ENCODE measurements around the gene LYG1. TPM values are rescaled to one million over a fixed set of nuclear protein-coding genes. Genes with fewer than 3 reads are reported as not detected.

Gene LYG1
- total RNA-seq, 1 experiment from 2014 or later = 3.8 TPM

DNA sequence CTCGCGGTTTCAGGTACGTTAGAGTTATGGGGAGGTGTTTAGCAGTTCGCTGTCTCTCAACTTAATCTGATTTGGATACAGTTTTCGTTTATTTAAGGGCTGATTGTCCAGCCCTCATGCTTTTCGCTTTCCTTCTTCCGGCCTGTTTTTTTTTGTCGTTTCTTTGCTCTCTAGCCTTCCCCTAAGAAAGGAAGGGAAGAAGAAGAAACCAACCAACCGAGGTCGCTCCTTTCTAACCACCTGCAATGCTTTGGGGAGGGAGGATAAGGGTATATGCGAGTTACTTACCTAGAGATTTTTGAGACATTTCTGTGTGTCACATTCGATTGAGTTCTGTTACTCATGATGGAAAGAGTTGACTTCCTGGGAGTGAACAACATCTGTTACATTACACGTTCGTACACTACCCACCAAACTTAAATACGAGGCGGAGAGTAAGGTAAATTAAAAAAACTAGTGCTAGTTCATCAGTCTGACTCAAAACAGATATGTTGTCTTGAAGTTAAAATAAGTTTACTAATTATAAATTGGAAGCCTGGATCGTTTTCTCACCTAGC lies 37.1 kb upstream of the LYG1 start:
- no peaks in the 10 kb centered on the region for H3K9me3 ChIP-seq (ENCODE audit: control insufficient read depth in 1 of 2, insufficient read depth in 1 of 2, low read depth in 1 of 2, low read length in 2 of 2)
- TSS peak; percentile 75 for BruUV-seq (replicated peaks)
- H2AFZ ChIP-seq (ENCODE audit: low read depth, low read length, poor library complexity, severe bottlenecking) = no peak overlapping the region
- DNase-seq (ENCODE audit: low read depth, low spot score) (no peak), ATAC-seq (no peak)
- POLR2A ChIA-PET = interaction anchor here (1.4 to 3.2 kb wide), 2 partner anchors 9 to 71 kb away, joined by 3 to 14 read pairs; no protein-coding TSS in a partner anchor
- H3K4me1 ChIP-seq (ENCODE audit: control insufficient read depth in 1 of 2, insufficient read depth in 2 of 2, low read length in 2 of 2) = peaks cover 2 to 23% of the 10 kb centered on the region in 2 experiments
- peak overlapping the region; percentile 80 for H3K4me2 ChIP-seq (ENCODE audit: low read length)
- H3K36me3 ChIP-seq (ENCODE audit: control insufficient read depth in 1 of 2, insufficient read depth in 2 of 2, low read length in 2 of 2) = peaks cover 0 to under 1% of the 10 kb centered on the region in 2 experiments; a peak in 2 of 4 replicates
- no peaks in the 10 kb centered on the region for H3K9me2 ChIP-seq (ENCODE audit: insufficient read depth)
- peak overlapping the region; percentile 76 to 92 for H3K4me3 ChIP-seq (replicated peaks in 1 of 2; ENCODE audit: low read depth in 1 of 2, low read length in 2 of 2)
- H4K20me1 ChIP-seq (ENCODE audit: insufficient read depth) = peaks cover 11% of the 10 kb centered on the region; the same call in 1 of the 2 replicates
- intact Hi-C loops (cut with micrococcal nuclease) = no loop called here
- RAD21 ChIA-PET (ENCODE audit: low non-redundant PET in 1 of 2, low total read pairs in 2 of 2, uncharacterized antibody in 2 of 2, unreplicated experiment in 2 of 2) = no interaction called here
- peaks cover 90% of the 10 kb centered on the region for H3K79me2 ChIP-seq (ENCODE audit: insufficient read depth, low read length)
- peak overlapping the region; percentile 89 for H3K9ac ChIP-seq (ENCODE audit: low read length)
- CTCF ChIA-PET = interaction anchor here (2.0 to 2.3 kb wide), 2 partner anchors 152 to 158 kb away, joined by 7 to 14 read pairs; partner anchors contain the start of gene REV1
- no peaks in the 10 kb centered on the region for H3K27me3 ChIP-seq (ENCODE audit: insufficient read depth, low read length)
- TF ChIP-seq ELF1 (IDR thresholded peaks at IDR 0.05; ENCODE audit: borderline replicate concordance, low read depth) = no peak
- TF ChIP-seq ZFX (IDR thresholded peaks at IDR 0.05) = no peak
- TF ChIP-seq JUND (IDR thresholded peaks at IDR 0.05) = no peak
- TF ChIP-seq FOSL1 (IDR thresholded peaks at IDR 0.05; ENCODE audit: low read depth) = no peak
- TF ChIP-seq SP1 (IDR thresholded peaks at IDR 0.05; ENCODE audit: low read depth) = no peak
- TF ChIP-seq ATF3 (IDR thresholded peaks at IDR 0.05) = no peak
- TF ChIP-seq POLR2A (IDR thresholded peaks at IDR 0.05; ENCODE audit: borderline replicate concordance, extremely low read depth, insufficient read depth, insufficient read length) = no peak
- no peak for TF ChIP-seq CTCF (IDR thresholded peaks at IDR 0.05 in 2 of 3, conservative IDR thresholded peaks at IDR 0.05 in 1 of 3; ENCODE audit: borderline replicate concordance in 1 of 3, insufficient read depth in 1 of 3, low read depth in 2 of 3, low read length in 2 of 3)
- no peak for TF ChIP-seq CBX3 (IDR thresholded peaks at IDR 0.05; ENCODE audit: low read depth)
- H3K27ac ChIP-seq (ENCODE audit: low read depth, low read length) = peak overlapping the region; percentile 51

All from HCT116 (cell line).